Stimulated activated CD4-positive, alpha-beta T cell treated with anti-CD3 and anti-CD28 coated beads, Interleukin-15, amount 100 ng/mL, for 24 hours (primary cell): Measurements from ENCODE around the gene SLC6A19.
A peak's percentile ranks its signal among the peaks of the same experiment; 100 is the strongest.
"Not testable (repeated sequence)": the region's sequence is repeated elsewhere in the genome, so short reads cannot be mapped to it uniquely, and the experiment has no call there.

ENCODE experiments used
- DNase-seq: peaks from one replicate; pipeline ENCODE4 v3.0.0-alpha.2; 2020

The SLC6A19 gene

DNA sequence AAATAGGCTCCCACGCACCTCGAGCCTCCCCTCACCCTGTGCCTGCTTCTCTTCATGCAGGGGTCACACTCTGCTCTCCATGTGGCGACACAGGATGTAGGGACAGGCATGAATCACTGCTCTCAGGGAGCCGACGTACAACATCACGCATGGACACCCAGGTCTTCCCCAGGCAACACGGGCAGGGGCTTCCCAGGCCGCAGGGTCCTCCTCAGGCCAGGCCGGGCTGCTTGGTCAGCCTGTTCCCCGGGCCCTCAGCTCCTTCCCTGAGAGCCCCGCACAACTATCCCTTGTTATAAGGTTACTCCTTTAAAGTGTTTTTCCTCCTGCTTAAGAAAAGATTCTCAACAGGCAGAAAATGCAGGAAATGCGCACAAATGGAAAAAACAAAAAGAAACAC, 24.8 kb downstream of the SLC6A19 start:
- DNase-seq: no peak

DNA sequence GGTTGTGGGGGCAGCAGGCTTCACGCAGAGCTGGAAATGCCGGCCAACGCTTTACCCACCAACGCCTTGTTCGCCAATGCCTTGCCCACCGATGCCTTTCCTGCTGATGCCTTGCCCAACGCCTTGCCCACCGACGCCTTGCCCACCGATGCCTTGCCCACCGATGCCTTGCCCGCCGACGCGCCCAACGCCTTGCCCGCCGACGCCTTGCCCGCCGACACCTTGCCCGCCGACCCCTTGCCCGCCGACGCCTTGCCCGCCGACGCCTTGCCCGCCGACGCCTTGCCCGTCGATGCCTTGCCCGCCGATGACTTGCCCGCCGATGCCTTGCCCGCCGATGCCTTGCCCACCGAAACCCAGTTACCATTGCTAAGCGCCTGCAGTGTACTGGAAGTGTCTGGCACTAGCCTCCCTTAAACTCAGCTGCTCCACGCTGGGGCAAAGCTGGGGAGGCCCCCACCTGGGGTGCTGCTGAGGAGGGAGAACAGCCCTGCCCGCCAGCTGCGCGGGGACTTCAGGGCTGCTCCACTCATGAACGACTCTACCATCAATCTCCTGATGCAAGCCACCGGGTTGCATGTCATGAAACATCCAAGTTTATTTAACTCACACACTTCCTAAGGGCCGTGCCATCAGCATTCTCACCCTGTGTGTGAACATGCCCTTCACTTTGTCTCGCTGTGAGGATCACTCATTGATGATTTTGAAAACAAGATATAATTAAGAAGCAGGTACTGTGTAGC, 25.6 kb downstream of the SLC6A19 start:
- DNase-seq: no peak

DNA sequence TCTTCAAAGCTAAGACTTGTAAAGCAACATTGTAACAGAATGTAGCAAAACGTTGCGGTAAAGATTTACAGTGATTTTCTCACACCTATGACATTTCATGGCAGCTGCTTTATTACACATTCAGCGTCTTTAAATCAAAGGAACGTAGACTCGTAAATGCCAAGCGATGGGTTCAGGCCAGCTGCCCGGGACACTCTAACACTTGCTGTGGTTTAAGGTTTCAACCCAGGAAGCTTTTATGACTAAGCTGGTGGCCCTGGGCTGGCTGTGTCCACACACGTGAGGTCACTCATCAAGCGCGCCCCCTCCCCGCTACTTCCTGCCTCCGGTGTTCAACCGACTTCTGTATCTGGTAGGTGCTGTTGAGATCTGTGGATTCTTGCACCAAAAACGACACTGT, 26.3 kb downstream of the SLC6A19 start:
- DNase-seq: no peak

DNA sequence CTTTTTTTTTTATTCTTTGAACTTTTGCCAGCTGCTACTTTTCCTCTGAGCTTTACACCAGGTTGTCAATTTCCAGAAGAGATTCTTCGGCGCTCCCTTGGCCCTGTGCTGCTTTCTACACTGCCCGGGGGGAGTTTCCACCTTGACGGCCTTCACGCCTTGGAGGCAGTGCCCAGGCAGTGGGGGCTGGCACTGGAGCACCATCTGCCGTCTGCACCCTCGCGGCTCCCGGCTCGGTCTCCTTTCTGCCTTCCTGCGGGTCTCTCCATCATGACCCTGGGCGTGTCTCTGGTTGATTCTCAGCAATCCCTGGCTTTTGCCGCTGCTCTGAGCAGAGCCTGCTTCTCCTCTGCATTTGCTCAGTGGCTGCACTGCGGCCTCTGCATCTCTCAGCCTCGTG, 26.7 kb downstream of the SLC6A19 start:
- DNase-seq: no peak

DNA sequence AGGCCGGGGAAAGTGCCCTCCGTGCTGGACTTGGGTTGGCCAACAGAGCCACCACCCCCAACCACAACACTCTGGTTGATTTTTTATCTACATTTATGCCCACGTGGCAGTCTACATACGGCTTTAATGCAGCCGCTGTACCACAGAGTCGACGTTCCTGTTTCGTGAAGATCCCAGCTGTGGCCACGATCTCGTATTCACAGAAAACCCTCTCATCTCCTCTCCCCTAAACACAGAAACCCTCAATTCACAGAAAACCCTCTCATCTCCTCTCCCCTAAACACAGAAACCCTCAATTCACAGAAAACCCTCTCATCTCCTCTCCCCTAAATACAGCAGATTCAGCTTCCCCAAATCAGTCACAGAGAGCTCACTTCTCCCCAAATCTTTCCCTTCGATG, 27.6 kb downstream of the SLC6A19 start:
- not testable (repeated sequence) for DNase-seq

DNA sequence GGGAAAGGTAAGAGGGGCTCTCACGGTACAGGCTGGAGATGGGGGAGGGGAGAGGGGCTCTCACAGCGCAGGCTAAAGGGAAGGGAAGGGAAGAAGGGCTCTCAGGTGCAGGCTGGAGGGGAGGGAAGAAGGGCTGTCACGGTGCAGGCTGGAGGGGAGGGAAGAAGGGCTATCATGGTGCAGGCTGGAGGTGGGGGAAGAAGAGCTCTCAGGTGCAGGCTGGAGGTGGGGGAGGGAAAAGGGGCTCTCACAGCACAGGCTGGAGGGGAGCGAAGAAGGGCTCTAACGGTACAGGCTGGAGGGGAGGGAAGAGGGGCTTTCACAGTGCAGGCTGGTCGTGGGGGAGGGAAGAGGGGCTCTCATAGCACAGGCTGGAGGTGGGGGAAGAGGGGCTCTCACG, 28.4 kb downstream of the SLC6A19 start:
- no peak for DNase-seq

DNA sequence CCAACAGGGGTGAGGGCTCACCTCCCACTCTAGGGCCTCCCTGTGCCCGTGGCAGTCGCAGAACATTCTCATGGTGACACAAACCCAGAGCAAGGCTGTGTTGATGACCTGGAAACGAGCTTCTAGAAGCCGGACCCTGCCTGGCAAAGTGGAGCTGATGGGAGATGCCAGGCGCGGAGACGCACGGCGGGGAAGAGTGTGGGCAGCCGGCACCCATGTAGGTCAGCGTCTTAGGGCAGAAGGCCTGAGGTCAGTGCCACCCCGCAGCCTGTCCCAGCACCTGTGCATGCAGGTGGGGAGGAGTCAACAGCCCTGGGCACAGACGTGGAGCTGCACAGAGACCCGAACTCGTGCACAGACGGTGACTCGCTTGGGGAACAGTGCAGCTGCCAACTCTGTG, 29.2 kb downstream of the SLC6A19 start:
- DNase-seq: no peak

DNA sequence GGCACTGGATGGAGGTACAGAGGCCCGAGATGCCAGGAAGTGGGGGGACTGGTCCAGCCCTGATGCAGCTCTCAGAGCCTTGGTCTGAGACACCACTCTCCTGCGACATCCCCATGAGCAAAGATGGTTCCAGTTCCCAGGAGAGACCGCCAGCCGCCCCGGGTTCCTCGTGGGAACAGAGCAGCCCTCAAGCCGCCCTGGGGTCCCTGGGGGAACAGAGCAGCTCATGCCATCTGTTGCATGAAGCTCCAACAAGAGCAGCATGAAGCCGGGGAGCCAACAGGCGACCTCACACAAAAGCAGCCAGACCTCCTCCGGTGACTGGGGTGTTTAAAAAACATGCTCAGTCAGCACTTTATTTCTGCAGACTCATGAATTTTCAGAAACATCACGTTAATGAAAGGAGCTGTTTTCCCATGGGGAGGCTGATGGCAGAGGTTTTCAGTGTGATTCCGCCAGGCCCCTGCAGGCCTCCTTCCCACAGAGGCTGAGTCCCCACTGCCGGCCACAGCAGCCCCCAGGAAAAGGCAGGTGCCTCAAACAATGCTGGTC, 30.0 kb downstream of the SLC6A19 start:
- DNase-seq: no peak

DNA sequence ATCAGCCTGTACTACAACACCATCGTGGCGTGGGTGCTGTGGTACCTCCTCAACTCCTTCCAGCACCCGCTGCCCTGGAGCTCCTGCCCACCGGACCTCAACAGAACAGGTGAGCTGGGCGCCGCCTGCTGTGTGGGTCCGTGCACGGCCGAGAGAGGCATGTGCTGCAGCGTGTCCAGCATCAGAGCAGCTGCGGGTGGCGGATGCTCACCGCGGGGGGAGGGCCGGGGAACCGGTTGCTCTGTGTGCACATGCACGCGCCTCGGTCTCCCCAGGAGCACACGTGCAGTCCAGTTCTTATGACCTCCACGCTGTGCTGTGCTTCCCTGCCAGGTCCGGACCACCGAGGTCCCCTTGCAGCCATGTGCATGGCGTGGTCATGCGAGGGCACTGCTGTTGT, 31.4 kb downstream of the SLC6A19 start:
- DNase-seq: no peak

DNA sequence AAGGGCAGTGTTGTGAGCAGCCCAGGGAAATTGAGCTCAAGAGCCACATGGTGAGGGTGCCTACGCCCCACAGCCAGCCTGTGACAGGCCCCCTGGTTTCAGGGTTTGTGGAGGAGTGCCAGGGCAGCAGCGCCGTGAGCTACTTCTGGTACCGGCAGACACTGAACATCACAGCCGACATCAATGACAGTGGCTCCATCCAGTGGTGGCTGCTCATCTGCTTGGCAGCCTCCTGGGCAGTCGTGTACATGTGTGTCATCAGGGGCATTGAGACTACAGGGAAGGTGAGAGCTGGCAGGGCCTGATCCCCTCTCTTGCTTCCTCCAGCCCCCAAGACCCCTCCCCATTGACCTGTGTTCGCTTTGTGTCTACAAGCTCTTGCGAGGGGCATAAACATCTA, 34.0 kb downstream of the SLC6A19 start:
- no peak for DNase-seq

DNA sequence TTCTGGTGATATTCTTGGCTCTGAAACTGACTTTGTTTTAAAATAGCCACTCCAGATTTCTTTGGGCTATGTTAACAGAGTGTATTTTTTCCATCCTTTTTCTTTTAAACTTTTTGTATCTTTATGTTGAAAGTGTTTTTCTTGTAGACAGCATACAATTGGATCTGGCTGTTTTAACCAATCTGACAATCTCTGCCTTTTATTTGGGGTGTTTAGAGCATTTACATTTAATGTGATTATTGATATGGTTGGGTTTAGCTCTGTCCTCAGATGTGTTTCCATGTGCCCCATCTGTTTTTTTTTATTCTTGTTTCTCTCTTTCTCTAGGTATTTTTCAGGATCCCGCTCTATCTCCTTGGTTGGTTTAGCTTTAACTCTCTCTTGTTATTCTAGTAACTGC, 34.4 kb downstream of the SLC6A19 start:
- DNase-seq: no peak

DNA sequence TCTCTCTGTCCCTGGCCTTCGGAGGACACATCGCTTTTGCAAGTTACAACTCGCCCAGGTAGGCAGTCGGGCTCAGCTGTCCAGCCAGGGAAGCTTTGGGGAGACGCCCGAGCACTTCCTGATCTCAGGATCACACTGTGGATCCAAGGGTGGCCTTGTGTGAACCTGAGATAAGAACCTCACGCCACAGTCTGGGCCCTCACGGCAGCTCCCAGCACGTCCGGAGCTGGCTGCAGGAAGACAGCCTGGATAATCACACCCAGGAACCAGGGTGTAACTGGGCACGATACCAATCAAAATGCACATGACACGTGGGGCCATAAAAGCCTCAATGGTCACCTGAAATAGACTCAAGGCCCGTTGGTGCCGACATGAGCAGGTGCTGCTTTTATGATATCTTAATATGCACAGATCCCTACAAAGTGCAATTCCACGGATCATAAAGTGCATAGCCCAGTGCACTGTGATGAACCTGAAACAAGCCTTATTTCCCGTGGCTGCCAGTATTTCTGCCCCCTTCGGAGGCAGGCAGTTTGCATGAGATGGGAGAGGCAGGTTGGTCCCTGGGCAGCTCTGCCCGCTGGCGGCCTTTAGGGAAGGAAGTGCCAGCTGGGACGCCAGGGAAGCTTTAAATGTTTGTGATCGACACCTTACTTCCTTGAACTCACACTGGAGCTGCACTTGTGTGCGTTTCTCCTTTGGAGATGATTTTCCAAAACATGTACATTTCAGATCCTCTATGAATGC, 38.3 kb downstream of the SLC6A19 start:
- DNase-seq: no peak

DNA sequence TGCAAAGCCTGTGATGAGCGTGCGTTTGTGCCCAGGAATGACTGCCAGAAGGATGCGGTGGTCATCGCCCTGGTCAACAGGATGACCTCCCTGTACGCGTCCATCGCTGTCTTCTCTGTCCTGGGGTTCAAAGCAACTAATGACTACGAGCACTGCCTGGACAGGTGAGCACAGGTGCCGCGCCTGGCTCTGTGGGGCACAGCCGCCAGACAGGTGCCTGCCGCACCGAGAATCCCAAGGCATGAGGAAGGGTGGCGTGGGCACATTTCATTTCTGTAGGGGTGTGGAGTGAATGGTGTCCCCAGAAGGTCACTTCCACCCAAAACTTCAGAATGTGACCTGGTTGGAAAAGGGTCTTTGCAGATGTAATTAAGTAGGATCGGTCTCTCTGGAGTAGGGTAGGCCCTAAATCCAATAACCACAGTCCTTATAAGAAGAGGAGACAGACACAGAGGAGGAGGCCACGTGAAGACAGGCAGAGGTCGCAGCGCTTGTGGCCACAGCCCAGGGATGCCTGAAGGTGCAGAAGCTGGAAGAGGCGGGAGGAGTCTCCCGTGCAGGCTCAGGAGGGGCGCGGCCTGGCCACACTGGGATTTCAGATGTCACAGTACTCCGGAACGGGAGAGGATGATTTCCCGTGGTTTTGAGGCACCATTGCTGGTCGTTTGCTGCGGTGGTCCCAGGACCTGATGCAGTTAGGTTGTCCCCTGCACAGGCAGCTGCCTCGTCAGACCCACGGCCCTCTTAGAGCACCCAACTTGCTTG, 39.3 kb downstream of the SLC6A19 start:
- DNase-seq: no peak

DNA sequence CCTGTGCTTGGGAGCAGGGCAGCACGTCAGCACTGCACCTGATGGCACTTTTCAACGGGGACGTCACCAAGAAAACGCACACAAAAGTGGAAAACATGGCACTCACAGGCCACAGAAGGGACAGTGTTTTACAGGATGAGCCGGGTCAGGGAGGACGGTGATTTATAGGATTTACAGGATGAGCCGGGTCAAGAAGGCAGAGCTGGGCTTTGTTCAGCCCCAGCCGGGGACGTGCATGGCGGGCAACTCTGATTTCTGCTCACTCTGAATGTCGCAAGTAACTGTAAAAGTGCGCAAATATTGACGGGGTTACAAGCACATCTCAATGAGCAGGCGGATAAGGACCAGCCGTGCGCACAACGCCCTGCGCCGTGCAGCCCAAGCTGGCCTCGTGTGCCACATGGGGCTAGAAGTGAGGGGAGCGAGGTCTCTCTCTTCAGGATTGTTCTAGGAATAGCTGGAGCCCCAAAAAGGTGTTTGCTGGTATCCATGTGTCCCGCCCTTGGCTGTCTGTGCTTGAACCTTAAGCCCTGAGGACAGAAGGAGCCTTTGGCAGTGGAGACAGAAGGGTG, 40.2 kb downstream of the SLC6A19 start:
- DNase-seq: no peak

DNA sequence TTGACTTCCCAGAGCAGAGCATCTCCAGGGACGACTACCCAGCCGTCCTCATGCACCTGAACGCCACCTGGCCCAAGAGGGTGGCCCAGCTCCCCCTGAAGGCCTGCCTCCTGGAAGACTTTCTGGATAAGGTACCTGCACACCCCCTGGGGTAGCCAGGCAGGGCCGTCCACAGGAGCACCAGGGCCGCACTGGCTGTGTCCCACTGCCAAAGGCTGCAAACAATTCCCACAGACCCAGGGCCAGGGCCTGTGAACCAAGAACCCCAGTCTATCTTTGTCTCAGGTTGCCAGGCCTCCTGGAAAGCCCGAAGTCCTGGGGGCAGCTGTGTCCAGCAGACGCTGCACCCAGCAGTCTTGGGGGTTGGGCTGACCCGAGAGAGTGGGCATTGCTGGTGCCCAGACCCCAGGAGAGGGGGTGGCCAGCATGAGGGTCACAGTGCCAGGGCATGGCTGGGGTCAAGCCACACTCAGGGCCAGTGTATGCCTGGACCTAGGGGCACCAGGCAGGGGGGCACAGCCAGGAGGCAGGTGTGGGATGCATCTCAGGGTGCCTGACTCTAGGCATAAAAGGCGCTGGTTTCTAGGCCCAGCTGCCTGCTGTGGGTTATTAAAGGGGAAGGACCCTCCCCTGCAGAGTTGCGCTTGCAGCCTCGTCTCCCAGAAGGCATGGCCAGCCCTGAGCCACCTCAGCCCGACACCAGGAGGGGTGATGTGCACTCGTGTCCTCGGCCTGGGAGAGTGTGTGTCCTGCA, 41.5 kb downstream of the SLC6A19 start:
- DNase-seq: no peak

DNA sequence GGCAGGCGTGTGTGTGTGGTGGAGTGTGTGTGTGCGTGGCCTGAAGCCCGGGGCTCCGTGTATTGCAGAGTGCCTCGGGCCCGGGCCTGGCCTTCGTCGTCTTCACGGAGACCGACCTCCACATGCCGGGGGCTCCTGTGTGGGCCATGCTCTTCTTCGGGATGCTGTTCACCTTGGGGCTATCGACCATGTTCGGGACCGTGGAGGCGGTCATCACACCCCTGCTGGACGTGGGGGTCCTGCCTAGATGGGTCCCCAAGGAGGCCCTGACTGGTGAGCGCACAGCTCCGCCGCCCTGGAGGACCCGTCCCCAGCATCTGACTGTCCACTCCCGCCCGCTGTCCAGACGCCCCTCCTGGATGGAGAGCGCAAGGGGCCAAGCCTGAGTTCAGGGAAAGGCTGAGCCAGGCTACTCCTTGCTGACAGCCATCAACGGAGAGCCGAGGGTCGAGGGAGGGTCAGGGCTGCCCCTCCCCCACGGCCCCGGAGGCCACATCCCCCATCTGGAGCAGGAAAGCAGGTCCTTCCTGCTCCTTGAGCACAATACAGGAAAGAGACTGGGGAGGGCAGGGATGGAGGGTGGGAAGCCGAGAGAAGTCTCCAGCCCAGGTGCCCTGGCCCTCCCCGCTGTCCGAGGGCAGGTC, 42.2 kb downstream of the SLC6A19 start:
- no peak for DNase-seq

DNA sequence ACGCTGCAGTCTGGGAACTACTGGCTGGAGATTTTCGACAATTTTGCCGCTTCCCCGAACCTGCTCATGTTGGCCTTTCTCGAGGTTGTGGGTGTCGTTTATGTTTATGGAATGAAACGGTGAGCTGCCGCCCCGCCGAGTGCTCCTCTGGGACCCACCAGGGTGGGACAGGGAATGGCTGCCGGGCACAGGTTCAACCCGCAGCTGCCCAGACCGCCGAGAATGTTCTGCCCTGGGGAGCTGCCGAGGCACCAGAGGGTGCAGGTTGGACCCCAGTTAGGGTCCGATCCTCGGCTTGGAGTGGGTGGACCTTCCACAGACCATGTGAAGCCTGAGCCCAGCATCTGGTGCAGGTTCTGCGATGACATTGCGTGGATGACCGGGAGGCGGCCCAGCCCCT, 42.9 kb downstream of the SLC6A19 start:
- no peak for DNase-seq

DNA sequence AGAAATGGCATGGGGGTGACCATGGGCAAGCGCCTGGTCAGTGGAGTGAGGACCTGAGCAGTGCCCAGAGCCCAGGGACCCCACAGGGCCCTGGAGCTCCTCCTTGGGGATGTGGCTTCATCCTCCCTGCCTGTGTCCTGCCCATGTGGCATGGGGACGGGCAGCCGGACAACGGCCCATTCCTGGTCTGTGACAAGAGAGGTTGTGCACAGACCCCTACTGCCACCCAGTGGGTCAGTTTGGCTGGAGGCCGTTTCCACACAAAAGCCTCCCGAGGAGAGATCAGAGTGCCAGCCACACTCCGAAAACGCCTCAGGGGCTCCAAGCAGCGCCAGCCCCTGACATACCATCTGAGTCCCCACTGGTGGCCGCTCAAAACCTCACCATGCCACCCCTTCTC, 43.6 kb downstream of the SLC6A19 start:
- DNase-seq: no peak

DNA sequence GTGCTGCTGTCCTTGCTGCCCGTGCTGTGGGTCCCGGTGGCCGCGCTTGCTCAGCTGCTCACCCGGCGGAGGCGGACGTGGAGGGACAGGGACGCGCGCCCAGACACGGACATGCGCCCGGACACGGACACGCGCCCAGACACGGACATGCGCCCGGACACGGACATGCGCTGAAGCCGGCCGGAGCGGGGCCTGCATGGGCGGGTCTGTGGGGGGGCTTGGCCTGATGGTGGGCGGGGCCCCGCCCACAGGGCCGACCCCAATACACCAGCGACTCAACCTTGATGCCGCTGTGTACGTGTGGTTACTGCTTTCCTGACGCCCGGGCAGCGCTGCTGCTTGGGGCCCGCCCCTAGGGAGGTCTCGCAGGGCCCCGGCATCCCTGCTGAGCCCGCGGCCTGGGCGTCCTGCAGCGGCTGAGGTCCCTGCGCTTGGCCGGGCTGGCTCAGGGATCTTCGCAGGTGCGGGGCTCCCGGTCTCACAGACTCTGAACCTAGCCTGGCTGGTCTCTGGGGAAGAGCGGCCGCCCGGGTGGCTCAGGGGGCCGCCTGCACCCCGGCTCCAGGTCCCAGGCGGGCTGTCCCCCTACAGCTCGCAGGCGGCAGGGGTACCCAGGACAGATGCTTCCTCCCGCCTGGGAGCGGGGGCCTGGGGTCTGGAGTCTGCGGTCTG, 44.6 kb downstream of the SLC6A19 start:
- DNase-seq: no peak

DNA sequence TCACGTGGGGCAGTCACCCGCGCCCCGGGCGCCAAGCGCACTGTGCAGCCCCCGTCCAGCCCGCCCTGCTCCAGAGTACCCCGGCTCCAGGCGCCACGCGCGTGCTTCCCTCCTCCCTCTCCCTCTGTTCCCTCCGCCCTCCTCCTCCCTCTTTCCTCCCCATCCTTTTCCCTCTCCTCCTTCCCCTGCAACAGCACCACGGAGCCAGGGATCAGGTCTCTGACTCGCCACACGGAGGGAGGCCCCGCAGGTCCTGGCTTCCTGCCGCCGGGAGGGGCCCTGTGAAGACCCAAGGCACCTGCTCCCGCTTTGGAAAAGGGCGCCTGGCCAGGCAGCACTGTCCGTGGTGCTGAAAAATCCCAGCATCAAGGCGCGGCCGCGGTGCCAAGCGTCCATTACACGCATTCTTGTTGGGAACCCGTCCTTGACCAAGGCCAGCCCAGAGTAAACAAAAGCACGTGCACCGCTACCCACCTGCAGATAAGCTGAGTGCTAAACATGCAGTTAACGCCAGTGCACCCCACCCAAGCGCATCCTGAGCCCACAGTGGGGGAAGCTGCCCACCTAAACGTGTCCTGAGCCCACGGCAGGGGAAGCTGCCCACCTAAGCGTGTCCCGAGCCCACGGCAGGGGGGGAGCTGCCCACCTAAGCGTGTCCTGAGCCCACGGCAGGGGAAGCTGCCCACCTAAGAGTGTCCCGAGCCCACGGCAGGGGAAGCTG, 45.5 kb downstream of the SLC6A19 start:
- peak; percentile 41 for DNase-seq

DNA sequence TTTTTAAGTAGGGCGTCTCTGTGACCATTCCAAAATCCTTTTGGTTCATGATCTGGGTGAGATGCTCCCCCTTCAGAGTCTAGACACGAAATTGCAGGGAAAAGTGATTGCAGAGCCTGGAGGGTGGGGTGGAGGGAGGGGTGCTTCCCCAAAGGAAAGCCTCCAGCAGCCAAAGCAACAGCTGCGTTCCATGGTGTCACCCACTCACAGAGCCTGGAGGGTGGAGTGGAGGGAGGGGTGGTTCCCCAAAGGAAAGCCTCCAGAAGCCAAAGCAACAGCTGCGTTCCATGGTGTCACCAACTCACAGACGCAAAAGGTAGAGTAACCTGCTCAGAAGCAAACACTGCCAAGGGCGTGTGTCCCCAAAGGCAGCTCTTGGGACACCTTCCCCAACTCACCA, 46.4 kb downstream of the SLC6A19 start:
- no peak for DNase-seq
